Melanocyte of skin (primary cell): ENCODE measurements around the gene EFL1. TPM values are rescaled to one million over a fixed set of nuclear protein-coding genes. Genes with fewer than 3 reads are reported as not detected.

Experiments
- small RNA-seq, 2 donors: library from RNA; depleted of rRNA; stranded (forward); fragments of <200 nt; gene quantifications; one replicate each; pipeline ENCODE3, GENCODE V24; 2012
- total RNA-seq, 2 donors: library from RNA; depleted of rRNA; stranded (reverse); fragments of >200 nt; gene quantifications; 2 replicates each; pipeline ENCODE4 v1.2.3, GENCODE V29; 2012

Gene EFL1
- total RNA-seq: 10 to 100 TPM; 17.9 to 18.6 TPM

DNA sequence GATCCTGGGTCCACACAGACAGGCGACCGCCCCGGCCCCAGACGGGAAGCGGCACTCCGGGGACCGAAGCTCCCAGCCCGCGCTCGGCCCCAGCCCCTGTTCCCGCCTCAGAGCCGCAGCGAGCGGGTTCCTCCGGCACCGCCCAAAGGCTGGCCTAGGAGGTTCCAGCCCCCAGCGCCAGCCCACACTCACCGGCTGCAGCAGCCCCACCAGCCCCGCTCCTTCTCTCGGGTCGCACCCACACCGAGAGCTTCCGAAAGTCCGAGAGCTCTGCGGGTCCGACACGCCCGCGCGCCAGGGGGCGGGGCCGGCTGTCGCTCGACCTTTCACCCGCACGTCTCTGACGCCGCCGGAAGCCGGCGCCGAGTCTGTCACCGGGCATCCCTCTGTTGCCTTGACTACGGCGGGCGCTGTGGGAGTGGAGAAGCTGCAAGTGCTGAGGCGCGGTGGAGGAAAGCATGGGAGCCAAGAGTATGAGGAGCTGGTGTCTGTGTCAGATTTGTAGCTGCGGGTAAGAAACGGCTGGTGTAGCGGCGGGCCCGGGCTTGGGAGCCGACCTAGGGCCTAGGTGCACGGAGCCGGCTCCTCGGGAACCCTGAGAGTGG lies at the start of gene EFL1, which contains the start of gene SAXO2:
EFL1 (minus strand) TSS at position 313 of the 605 bp plus-strand sequence. CDS start 956 bp downstream, outside the sequence.
SAXO2 (plus strand) TSS at position 397 of the 605 bp plus-strand sequence; CDS start at position 459, 62 bp downstream.

Small RNA genes within 50 kb of the gene (small RNA-seq; reads per million reads assigned to genes)
- gene RNU1-77P: 0.47 to 0.64 reads per million in 2 donors

Other genes starting within 250 kb of the EFL1 start
- gene MEX3B, start 216.7 kb downstream of the EFL1 start, total RNA-seq: 1 to 10 TPM; 1.3 to 2.8 TPM
- gene SAXO2, start 84 bp upstream of the EFL1 start, total RNA-seq: 1 to 10 TPM; 1.4 to 2.7 TPM
- under 1 TPM; 0.69 to 1.00 TPM for gene GOLGA6L10, start 86.7 kb upstream of the EFL1 start, total RNA-seq
- under 1 TPM; 0.67 to 0.69 TPM for gene GOLGA6L9, start 167.1 kb upstream of the EFL1 start, total RNA-seq